Measurements from ENCODE around the gene LAMA3. TPM values are rescaled to one million over a fixed set of nuclear protein-coding genes. Genes with fewer than 3 reads are reported as not detected.

Gene LAMA3
- total RNA-seq, 1 experiment from 2014 or later = 207 TPM

GRCh38 chr18:24002479-24002878 lies 313.2 kb downstream of the LAMA3 start:
- intact Hi-C loops (cut with micrococcal nuclease; ENCODE audit: unreplicated experiment) = no loop called here
- no peak for DNase-seq
- TF ChIP-seq, protein P1, sequence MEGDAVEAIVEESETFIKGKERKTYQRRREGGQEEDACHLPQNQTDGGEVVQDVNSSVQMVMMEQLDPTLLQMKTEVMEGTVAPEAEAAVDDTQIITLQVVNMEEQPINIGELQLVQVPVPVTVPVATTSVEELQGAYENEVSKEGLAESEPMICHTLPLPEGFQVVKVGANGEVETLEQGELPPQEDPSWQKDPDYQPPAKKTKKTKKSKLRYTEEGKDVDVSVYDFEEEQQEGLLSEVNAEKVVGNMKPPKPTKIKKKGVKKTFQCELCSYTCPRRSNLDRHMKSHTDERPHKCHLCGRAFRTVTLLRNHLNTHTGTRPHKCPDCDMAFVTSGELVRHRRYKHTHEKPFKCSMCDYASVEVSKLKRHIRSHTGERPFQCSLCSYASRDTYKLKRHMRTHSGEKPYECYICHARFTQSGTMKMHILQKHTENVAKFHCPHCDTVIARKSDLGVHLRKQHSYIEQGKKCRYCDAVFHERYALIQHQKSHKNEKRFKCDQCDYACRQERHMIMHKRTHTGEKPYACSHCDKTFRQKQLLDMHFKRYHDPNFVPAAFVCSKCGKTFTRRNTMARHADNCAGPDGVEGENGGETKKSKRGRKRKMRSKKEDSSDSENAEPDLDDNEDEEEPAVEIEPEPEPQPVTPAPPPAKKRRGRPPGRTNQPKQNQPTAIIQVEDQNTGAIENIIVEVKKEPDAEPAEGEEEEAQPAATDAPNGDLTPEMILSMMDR (IDR thresholded peaks at IDR 0.05; ENCODE audit: unreplicated experiment) = no peak
- Mint-ChIP-seq H3K27me3 (ENCODE audit: unreplicated experiment) (no peaks in the 10 kb centered on the region), H3K27ac (ENCODE audit: unreplicated experiment) (no peak overlapping the region), H3K4me1 (ENCODE audit: low read depth, unreplicated experiment) (peaks cover 15% of the 10 kb centered on the region), H3K4me3 (ENCODE audit: low read depth, unreplicated experiment) (no peak overlapping the region), H3K9me3 (ENCODE audit: low read depth, unreplicated experiment) (no peaks in the 10 kb centered on the region), H3K36me3 (ENCODE audit: insufficient read depth, unreplicated experiment) (no peaks in the 10 kb centered on the region)
- CTCF ChIA-PET = no interaction called here
- no TSS peak for BruUV-seq (replicated peaks)

- TF ChIP-seq, protein P1 (IDR thresholded peaks at IDR 0.05; ENCODE audit: unreplicated experiment) = no peak
Observed at GRCh38 chr18:24003288-24003687, 314.0 kb downstream of the LAMA3 start.

GRCh38 chr18:24003903-24004640 lies 314.8 kb downstream of the LAMA3 start:
- H3K27ac Mint-ChIP-seq (ENCODE audit: unreplicated experiment) = no peak overlapping the region
- DNase-seq = no peak
- H3K4me3 Mint-ChIP-seq (ENCODE audit: low read depth, unreplicated experiment) = no peak overlapping the region
- H3K9me3 Mint-ChIP-seq (ENCODE audit: low read depth, unreplicated experiment) = no peaks in the 10 kb centered on the region
- CTCF ChIA-PET = no interaction called here
- H3K36me3 Mint-ChIP-seq (ENCODE audit: insufficient read depth, unreplicated experiment) = no peaks in the 10 kb centered on the region
- intact Hi-C loops (cut with micrococcal nuclease; ENCODE audit: unreplicated experiment) = no loop called here
- no TSS peak for BruUV-seq (replicated peaks)
- H3K27me3 Mint-ChIP-seq (ENCODE audit: unreplicated experiment) = peaks cover 9% of the 10 kb centered on the region
- TF ChIP-seq, protein P1 (IDR thresholded peaks at IDR 0.05; ENCODE audit: unreplicated experiment) = no peak
- peaks cover 4% of the 10 kb centered on the region for H3K4me1 Mint-ChIP-seq (ENCODE audit: low read depth, unreplicated experiment)

More at GRCh38 chr18:24003288-24003687, 314.0 kb downstream of the LAMA3 start:
- BruUV-seq (replicated peaks) = no TSS peak
- Mint-ChIP-seq H3K9me3 (ENCODE audit: low read depth, unreplicated experiment) (no peaks in the 10 kb centered on the region), H3K36me3 (ENCODE audit: insufficient read depth, unreplicated experiment) (no peaks in the 10 kb centered on the region), H3K27me3 (ENCODE audit: unreplicated experiment) (peaks cover 1% of the 10 kb centered on the region), H3K27ac (ENCODE audit: unreplicated experiment) (no peak overlapping the region), H3K4me3 (ENCODE audit: low read depth, unreplicated experiment) (no peak overlapping the region), H3K4me1 (ENCODE audit: low read depth, unreplicated experiment) (peaks cover 9% of the 10 kb centered on the region)
- DNase-seq = no peak
- intact Hi-C loops (cut with micrococcal nuclease; ENCODE audit: unreplicated experiment) = no loop called here
- CTCF ChIA-PET = no interaction called here

Other genes with a start within 250 kb of the LAMA3 start
- 91.1 and 96.7 TPM in 2 replicates for gene RIOK3, start 236.2 kb upstream of the LAMA3 start, total RNA-seq (2022)
- gene RMC1, start 185.9 kb upstream of the LAMA3 start, total RNA-seq (2022) = 31.0 and 33.7 TPM in 2 replicates
- gene NPC1, start 102.9 kb upstream of the LAMA3 start, total RNA-seq (2022) = 82.6 and 84.7 TPM in 2 replicates
- gene ANKRD29, start 26.5 kb upstream of the LAMA3 start, total RNA-seq (2022) = 6.9 and 7.8 TPM in 2 replicates